OCI-LY3 (cell line): ENCODE measurements around the gene NOSTRIN.

Experiments used
- H2AFZ ChIP-seq: fragments of 200-600, 300-600 bp; shearing (Covaris generic); 2 replicates; pipeline ENCODE4 v1.6.0; 2014; ENCODE audit warnings: antibody characterized with exemption, low read depth, low read length
- H3K27ac ChIP-seq: fragments of 200-600, 300-600 bp; sonication (generic); 2 replicates; pipeline ENCODE4 v1.5.1; 2014; ENCODE audit warnings: mild to moderate bottlenecking, low read length, moderate library complexity, mixed read lengths
- H3K27me3 ChIP-seq: fragments of 200-600, 300-600 bp; sonication (generic); 2 replicates; pipeline ENCODE4 v1.6.1; 2014; ENCODE audit warnings: low read depth, low read length, mixed read lengths
- H3K36me3 ChIP-seq: fragments of 200-600, 300-600 bp; sonication (generic); replicated peaks from 2 replicates; pipeline ENCODE3; 2014; ENCODE audit warnings: low read depth, low read length, mixed read lengths
- H3K4me1 ChIP-seq: fragments of 300-600, 200-600 bp; sonication (generic); 2 replicates; pipeline ENCODE4 v1.6.1; 2014; ENCODE audit warnings: low read length, mixed read lengths
- H3K4me2 ChIP-seq: fragments of 200-600, 300-600 bp; sonication (generic); 2 replicates; pipeline ENCODE4 v1.6.1; 2014; ENCODE audit warnings: low read length, mixed read lengths
- H3K4me3 ChIP-seq: fragments of 300-600, 200-600 bp; sonication (generic); 2 replicates; pipeline ENCODE4 v1.5.1; 2014; ENCODE audit warnings: antibody characterized with exemption, mild to moderate bottlenecking, low read length, moderate library complexity
- H3K79me2 ChIP-seq: fragments of 300-600, 200-600 bp; shearing (Covaris generic); 2 replicates; pipeline ENCODE4 v1.6.1; 2014; ENCODE audit warnings: mild to moderate bottlenecking, low read length, mixed read lengths
- H3K9ac ChIP-seq: fragments of 300-600, 200-600 bp; shearing (Covaris generic); 2 replicates; pipeline ENCODE4 v1.6.0; 2014; ENCODE audit warnings: mild to moderate bottlenecking, low read length, moderate library complexity
- H3K9me3 ChIP-seq: fragments of 200-600, 300-600 bp; shearing (Covaris generic); 2 replicates; pipeline ENCODE4 v1.6.1; 2014; ENCODE audit warnings: low read length, mixed read lengths; ENCODE audit not compliant: insufficient read depth
- H4K20me1 ChIP-seq: fragments of 200-600, 300-600 bp; sonication (generic); 2 replicates; pipeline ENCODE4 v1.6.1; 2016; ENCODE audit warnings: low read length, mixed read lengths; ENCODE audit not compliant: insufficient read depth
- EZH2phosphoT487 ChIP-seq: fragments of 200-600 bp; shearing (Covaris generic); IDR thresholded peaks from 2 replicates; pipeline ENCODE4 v1.6.1; 2018; ENCODE audit warnings: antibody characterized with exemption, mixed run types, low read depth
- TF ChIP-seq, protein P1 (sequence below): fragments of 200-600, 300-600 bp; sonication (generic); IDR thresholded peaks from 2 replicates; pipeline ENCODE4 v1.5.1; 2014; ENCODE audit warnings: antibody characterized with exemption, low read length, low read depth

Gene NOSTRIN

DNA sequence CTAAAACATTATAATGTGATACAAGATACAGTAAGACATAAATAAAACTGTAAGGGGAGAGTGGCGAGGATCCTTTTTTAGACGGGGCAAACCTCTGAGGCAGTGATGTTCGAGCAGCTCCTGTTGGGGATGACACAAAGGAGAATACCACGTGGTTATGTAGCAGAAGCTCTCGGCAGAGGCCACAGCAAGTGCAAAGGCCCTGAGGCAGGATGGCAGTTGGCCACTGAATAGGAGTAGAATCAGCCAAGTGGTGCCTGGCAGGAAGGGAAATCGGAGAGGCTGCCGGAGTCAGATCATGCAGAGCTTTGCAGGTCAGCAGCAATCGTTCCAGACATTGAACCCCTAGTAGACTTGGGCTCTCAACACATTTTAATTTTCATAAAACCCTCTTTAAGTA, 19.1 kb downstream of the NOSTRIN start:
- Histone ChIP-seq H3K4me1 (no peaks in the 10 kb centered on the region), H2AFZ (no peak overlapping the region), H3K27me3 (no peaks in the 10 kb centered on the region), H3K9me3 (no peaks in the 10 kb centered on the region), H3K27ac (no peak overlapping the region), H3K4me2 (no peak overlapping the region), H3K4me3 (no peak overlapping the region), H3K9ac (no peak overlapping the region), H3K79me2 (no peaks in the 10 kb centered on the region), H4K20me1 (no peaks in the 10 kb centered on the region), H3K36me3 (no peaks in the 10 kb centered on the region)
- TF ChIP-seq, protein P1, sequence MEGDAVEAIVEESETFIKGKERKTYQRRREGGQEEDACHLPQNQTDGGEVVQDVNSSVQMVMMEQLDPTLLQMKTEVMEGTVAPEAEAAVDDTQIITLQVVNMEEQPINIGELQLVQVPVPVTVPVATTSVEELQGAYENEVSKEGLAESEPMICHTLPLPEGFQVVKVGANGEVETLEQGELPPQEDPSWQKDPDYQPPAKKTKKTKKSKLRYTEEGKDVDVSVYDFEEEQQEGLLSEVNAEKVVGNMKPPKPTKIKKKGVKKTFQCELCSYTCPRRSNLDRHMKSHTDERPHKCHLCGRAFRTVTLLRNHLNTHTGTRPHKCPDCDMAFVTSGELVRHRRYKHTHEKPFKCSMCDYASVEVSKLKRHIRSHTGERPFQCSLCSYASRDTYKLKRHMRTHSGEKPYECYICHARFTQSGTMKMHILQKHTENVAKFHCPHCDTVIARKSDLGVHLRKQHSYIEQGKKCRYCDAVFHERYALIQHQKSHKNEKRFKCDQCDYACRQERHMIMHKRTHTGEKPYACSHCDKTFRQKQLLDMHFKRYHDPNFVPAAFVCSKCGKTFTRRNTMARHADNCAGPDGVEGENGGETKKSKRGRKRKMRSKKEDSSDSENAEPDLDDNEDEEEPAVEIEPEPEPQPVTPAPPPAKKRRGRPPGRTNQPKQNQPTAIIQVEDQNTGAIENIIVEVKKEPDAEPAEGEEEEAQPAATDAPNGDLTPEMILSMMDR: no peak
- no peak for TF ChIP-seq EZH2phosphoT487

DNA sequence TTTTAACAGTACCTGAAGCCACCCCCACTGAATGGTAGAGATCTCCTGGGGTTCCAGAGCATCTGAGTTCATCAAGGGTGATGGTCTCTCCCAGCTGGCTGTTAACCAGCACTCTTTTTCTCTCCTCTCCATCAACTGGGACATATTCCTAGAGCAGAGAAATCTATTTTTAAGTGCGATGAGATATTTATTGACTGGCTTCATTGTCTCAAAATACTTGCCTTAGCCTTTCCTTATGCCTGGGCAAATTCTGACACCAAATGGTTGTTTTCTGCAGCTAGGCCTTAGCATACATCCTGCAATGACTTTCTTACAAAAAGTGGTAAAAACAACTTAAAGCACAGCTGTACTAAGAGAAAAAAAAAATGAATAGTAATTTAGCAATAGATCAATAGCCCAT, 19.6 kb downstream of the NOSTRIN start:
- Histone ChIP-seq H4K20me1 (no peaks in the 10 kb centered on the region), H3K9me3 (no peaks in the 10 kb centered on the region), H3K9ac (no peak overlapping the region), H2AFZ (no peak overlapping the region), H3K79me2 (no peaks in the 10 kb centered on the region), H3K4me1 (no peaks in the 10 kb centered on the region), H3K27ac (no peak overlapping the region), H3K4me2 (no peak overlapping the region), H3K27me3 (no peaks in the 10 kb centered on the region), H3K36me3 (no peaks in the 10 kb centered on the region), H3K4me3 (no peak overlapping the region)
- TF ChIP-seq EZH2phosphoT487: no peak
- TF ChIP-seq, protein P1: no peak

DNA sequence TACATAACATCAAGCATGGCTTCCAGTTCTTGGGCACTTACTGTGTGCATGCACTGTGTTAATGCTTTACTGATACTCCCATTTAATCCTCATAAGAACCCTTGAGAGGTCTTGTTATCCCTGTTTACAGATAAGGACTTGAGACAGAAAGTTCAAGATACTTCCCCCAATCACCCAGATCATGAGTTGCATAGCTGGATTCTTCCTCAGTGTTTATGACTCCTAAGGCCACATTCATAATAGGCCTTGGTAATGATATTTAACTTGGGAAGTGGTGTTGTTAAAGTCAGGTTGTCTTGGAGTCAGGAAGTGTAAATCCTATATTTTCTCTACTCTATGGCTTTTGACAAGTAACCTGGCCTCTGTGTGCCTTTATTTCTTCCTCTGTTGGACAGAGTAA, 22.7 kb downstream of the NOSTRIN start:
- no peaks in the 10 kb centered on the region for H3K36me3 ChIP-seq
- H3K9me3 ChIP-seq: no peaks in the 10 kb centered on the region
- no peak overlapping the region for H3K27ac ChIP-seq
- no peak overlapping the region for H2AFZ ChIP-seq
- no peaks in the 10 kb centered on the region for H4K20me1 ChIP-seq
- H3K4me1 ChIP-seq: no peaks in the 10 kb centered on the region
- H3K79me2 ChIP-seq: no peaks in the 10 kb centered on the region
- H3K27me3 ChIP-seq: no peaks in the 10 kb centered on the region
- H3K4me2 ChIP-seq: no peak overlapping the region
- TF ChIP-seq, protein P1: no peak
- no peak overlapping the region for H3K4me3 ChIP-seq
- H3K9ac ChIP-seq: no peak overlapping the region

DNA sequence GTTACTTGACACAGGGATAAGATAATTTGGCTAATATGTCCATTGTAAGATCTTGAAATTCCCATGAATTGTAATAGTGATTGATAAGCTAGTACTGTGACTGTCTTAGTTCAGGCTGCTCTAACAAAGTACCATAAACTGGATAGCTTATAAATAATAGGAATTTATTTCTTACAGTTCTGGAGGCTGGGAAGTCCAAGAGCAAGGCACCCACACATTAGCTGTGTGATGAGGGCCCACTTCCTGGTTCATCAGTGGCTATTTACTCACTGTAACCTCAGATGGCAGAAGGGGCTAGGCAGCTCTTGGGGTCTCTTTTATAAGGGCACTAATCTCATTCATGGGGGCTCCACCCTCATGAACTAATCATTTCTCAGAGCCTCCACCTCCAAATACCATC, 28.5 kb downstream of the NOSTRIN start:
- Histone ChIP-seq H3K4me1 (no peaks in the 10 kb centered on the region), H3K9ac (no peak overlapping the region), H3K4me3 (no peak overlapping the region), H3K79me2 (no peaks in the 10 kb centered on the region), H3K4me2 (no peak overlapping the region), H3K36me3 (no peaks in the 10 kb centered on the region), H4K20me1 (no peaks in the 10 kb centered on the region), H3K27me3 (no peaks in the 10 kb centered on the region), H2AFZ (no peak overlapping the region), H3K27ac (no peak overlapping the region), H3K9me3 (no peaks in the 10 kb centered on the region)
- TF ChIP-seq, protein P1: no peak
- TF ChIP-seq EZH2phosphoT487: no peak
